NB4 (cell line): ENCODE results near the gene FBXL17.

ENCODE experiments used
- MYC ChIP-seq: IDR thresholded peaks from 2 replicates; pipeline ENCODE4 v1.6.1; 2011; ENCODE audit warnings: low read depth, low read length
- POLR2A ChIP-seq: IDR thresholded peaks from 2 replicates; pipeline ENCODE4 v1.6.1; 2011; ENCODE audit warnings: mild to moderate bottlenecking; ENCODE audit not compliant: insufficient read length; ENCODE audit errors: extremely low read depth
- TF ChIP-seq, protein P1 (sequence below): IDR thresholded peaks from one replicate; pipeline ENCODE4 v1.5.1; 2012; ENCODE audit warnings: low read depth, low read length
- TF ChIP-seq, protein P2 (sequence below): IDR thresholded peaks from 2 replicates; pipeline ENCODE4 v1.6.1; 2011; ENCODE audit warnings: low read depth, low read length

DNA sequence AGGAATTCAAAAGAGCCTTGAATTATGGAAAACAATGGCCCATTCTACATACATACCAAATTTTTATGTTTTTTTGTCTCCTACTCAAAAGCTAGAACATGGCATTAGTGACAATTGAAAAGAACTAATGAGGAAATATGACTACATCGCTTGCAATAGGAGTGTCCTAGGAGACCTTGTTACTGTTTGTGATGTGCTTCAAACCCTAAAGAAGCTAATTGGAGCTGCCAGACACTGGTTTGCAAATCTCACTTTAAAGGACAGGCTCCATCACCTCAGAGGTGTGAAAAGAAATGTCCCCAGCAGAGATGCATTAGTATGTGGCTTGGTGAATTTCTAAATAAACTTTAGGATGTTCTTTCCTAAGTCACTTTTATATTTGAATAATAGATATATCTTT lies 356.9 kb downstream of the FBXL17 start:
- TF ChIP-seq, protein P1, sequence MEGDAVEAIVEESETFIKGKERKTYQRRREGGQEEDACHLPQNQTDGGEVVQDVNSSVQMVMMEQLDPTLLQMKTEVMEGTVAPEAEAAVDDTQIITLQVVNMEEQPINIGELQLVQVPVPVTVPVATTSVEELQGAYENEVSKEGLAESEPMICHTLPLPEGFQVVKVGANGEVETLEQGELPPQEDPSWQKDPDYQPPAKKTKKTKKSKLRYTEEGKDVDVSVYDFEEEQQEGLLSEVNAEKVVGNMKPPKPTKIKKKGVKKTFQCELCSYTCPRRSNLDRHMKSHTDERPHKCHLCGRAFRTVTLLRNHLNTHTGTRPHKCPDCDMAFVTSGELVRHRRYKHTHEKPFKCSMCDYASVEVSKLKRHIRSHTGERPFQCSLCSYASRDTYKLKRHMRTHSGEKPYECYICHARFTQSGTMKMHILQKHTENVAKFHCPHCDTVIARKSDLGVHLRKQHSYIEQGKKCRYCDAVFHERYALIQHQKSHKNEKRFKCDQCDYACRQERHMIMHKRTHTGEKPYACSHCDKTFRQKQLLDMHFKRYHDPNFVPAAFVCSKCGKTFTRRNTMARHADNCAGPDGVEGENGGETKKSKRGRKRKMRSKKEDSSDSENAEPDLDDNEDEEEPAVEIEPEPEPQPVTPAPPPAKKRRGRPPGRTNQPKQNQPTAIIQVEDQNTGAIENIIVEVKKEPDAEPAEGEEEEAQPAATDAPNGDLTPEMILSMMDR, result no peak
- TF ChIP-seq POLR2A, result no peak
- no peak for TF ChIP-seq MYC
- TF ChIP-seq, protein P2, sequence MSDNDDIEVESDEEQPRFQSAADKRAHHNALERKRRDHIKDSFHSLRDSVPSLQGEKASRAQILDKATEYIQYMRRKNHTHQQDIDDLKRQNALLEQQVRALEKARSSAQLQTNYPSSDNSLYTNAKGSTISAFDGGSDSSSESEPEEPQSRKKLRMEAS, result no peak
